GM19025 (cell line): Measurements from ENCODE around the gene AGAP5.

Experiments
- ATAC-seq: cut with Tn5 transposase; IDR thresholded peaks from one replicate; pipeline ENCODE4 v1.9.1; 2021; ENCODE audit warnings: mild to moderate bottlenecking, low read depth, moderate library complexity; ENCODE audit not compliant: unreplicated experiment

The AGAP5 gene

GRCh38 chr10:73634421-73634820, 63.5 kb downstream of the AGAP5 start:
- no peak for ATAC-seq

GRCh38 chr10:73629165-73629564, 68.7 kb downstream of the AGAP5 start:
- no peak for ATAC-seq

- no peak for ATAC-seq
Measured at GRCh38 chr10:73628405-73628804, 69.5 kb downstream of the AGAP5 start.

GRCh38 chr10:73627300-73627699, 70.6 kb downstream of the AGAP5 start:
- ATAC-seq: no peak

GRCh38 chr10:73625884-73626752, 71.8 kb downstream of the AGAP5 start:
- peak; percentile 97 for ATAC-seq

GRCh38 chr10:73625004-73625883, 72.7 kb downstream of the AGAP5 start:
- peak; percentile 26 for ATAC-seq
